BJ (cell line): Measurements from ENCODE around the gene ITGB8. TPM values are rescaled to one million over a fixed set of nuclear protein-coding genes. Genes with fewer than 3 reads are reported as not detected.

ENCODE experiments used
- CTCF ChIA-PET: fragments of 350-600 bp; formaldehyde crosslinking; extraction: SDS; loops from one replicate; lab custom pipeline; 2021; ENCODE audit warnings: antibody characterized with exemption, inconsistent platforms; lab: Yijun Ruan, JAX
- POLR2A ChIA-PET: fragments of 300-600 bp; sonication (Branson Sonifier 250); formaldehyde crosslinking; extraction: SDS; loops from one replicate; lab custom pipeline; 2021; ENCODE audit warnings: antibody characterized with exemption; lab: Charles Lee
- DNase-seq: peaks from one replicate; pipeline ENCODE4 v3.0.0-alpha.2; 2011; ENCODE audit warnings: low read depth
- H3K27me3 ChIP-seq: 2 replicates; pipeline ENCODE4 v1.6.0; 2011; ENCODE audit warnings: low read length; ENCODE audit not compliant: control insufficient read depth, insufficient read depth
- H3K36me3 ChIP-seq: 2 replicates; pipeline ENCODE4 v1.5.1; 2011; ENCODE audit warnings: low read length; ENCODE audit not compliant: control insufficient read depth, insufficient read depth
- H3K4me3 ChIP-seq: 2 replicates; pipeline ENCODE4 v1.5.1; 2011; ENCODE audit warnings: low read depth, mild to moderate bottlenecking, control low read depth, low read length
- CTCF ChIP-seq: IDR thresholded peaks from 2 replicates; pipeline ENCODE4 v1.5.1; 2011; ENCODE audit warnings: low read depth, mild to moderate bottlenecking, control low read depth, inconsistent platforms, low read length, moderate library complexity; ENCODE audit not compliant: insufficient read depth
- polyA plus RNA-seq: library from polyadenylated mRNA; depleted of rRNA; stranded (reverse); fragments of >200 nt; gene quantifications from 2 replicates; pipeline ENCODE4 v1.2.3, GENCODE V29; 2011

The ITGB8 gene
- polyA plus RNA-seq, 1 experiment = 0.58 TPM

- no peaks in the 10 kb centered on the region for H3K36me3 ChIP-seq
- ChIA-PET CTCF (interaction anchor here (0.6 to 1.6 kb wide), 2 partner anchors 10 to 70 kb away, joined by 3 to 6 read pairs; partner anchors contain the start of gene ITGB8), POLR2A (no interaction called here)
- DNase-seq = no peak
- no peak for TF ChIP-seq CTCF
- H3K27me3 ChIP-seq = no peaks in the 10 kb centered on the region
- H3K4me3 ChIP-seq = no peak overlapping the region
Measured at GRCh38 chr7:20320322-20320721, 10.4 kb upstream of the ITGB8 start.

GRCh38 chr7:20320786-20321185 is 9.9 kb upstream of the ITGB8 start:
- no peak overlapping the region for H3K4me3 ChIP-seq
- no peak for TF ChIP-seq CTCF
- ChIA-PET CTCF (interaction anchor here (0.6 to 1.6 kb wide), 2 partner anchors 10 to 70 kb away, joined by 3 to 6 read pairs; partner anchors contain the start of gene ITGB8), POLR2A (no interaction called here)
- no peak for DNase-seq
- H3K27me3 ChIP-seq = no peaks in the 10 kb centered on the region
- H3K36me3 ChIP-seq = no peaks in the 10 kb centered on the region

- no peak for DNase-seq
- Histone ChIP-seq H3K36me3 (no peaks in the 10 kb centered on the region), H3K27me3 (no peaks in the 10 kb centered on the region), H3K4me3 (no peak overlapping the region)
- CTCF ChIA-PET = no interaction called here
- POLR2A ChIA-PET = no interaction called here
- no peak for TF ChIP-seq CTCF
Measured at GRCh38 chr7:20323595-20323994, 7.1 kb upstream of the ITGB8 start.

- Histone ChIP-seq H3K36me3 (no peaks in the 10 kb centered on the region), H3K4me3 (no peak overlapping the region), H3K27me3 (no peaks in the 10 kb centered on the region)
- DNase-seq = no peak
- no peak for TF ChIP-seq CTCF
- ChIA-PET CTCF (interaction anchor here (0.6 to 1.5 kb wide), 2 partner anchors 10 to 1532 kb away, joined by 3 to 5 read pairs; no protein-coding TSS in a partner anchor), POLR2A (no interaction called here)
Measured at GRCh38 chr7:20326342-20326741, 4.4 kb upstream of the ITGB8 start.

- TF ChIP-seq CTCF = no peak
- Histone ChIP-seq H3K27me3 (no peaks in the 10 kb centered on the region), H3K36me3 (no peaks in the 10 kb centered on the region), H3K4me3 (no peak overlapping the region)
- POLR2A ChIA-PET = no interaction called here
- CTCF ChIA-PET = no interaction called here
- DNase-seq = no peak
Measured at GRCh38 chr7:20327055-20327454, 3.6 kb upstream of the ITGB8 start.
